H1 (cell line): ENCODE results near the gene MAPKAP1. TPM values are rescaled to one million over a fixed set of nuclear protein-coding genes. Genes with fewer than 3 reads are reported as not detected.

Experiments
- CTCF ChIA-PET: fragments of 300-600 bp; sonication (Branson Sonifier 250); formaldehyde crosslinking; loops from one replicate; lab custom pipeline; 2021; ENCODE audit not compliant: partially characterized antibody; lab: Charles Lee
- POLR2A ChIA-PET: fragments of 300-600 bp; sonication (Branson Sonifier 250); formaldehyde crosslinking; loops from one replicate; lab custom pipeline; 2021; ENCODE audit warnings: inconsistent platforms; ENCODE audit not compliant: partially characterized antibody; lab: Charles Lee
- DNase-seq, 2 experiments: peaks; one replicate each; pipeline versions ENCODE4 v3.0.0 to v3.0.0-alpha.2; 2010 to 2022; ENCODE audit warnings: low spot score in 2 of 2, low read depth in 1 of 2, mixed read lengths in 1 of 2
- FAIRE-seq: peaks from 2 replicates; lab custom pipeline; 2011; peaks lifted over from hg19 to GRCh38; lab: Jason Lieb, UNC
- H2AFZ ChIP-seq: 2 replicates; pipeline ENCODE4 v1.8.1; 2012; ENCODE audit warnings: low read length, inconsistent platforms
- H2AK5ac ChIP-seq: 2 replicates; pipeline ENCODE4 v1.6.1; 2013; ENCODE audit warnings: low read depth, low read length
- H2BK120ac ChIP-seq: replicated peaks from 2 replicates; pipeline ENCODE3; 2013; ENCODE audit warnings: low read depth, low read length, inconsistent platforms
- H2BK12ac ChIP-seq: 2 replicates; pipeline ENCODE4 v1.6.1; 2013; ENCODE audit warnings: low read depth, low read length
- H2BK15ac ChIP-seq: 2 replicates; pipeline ENCODE4 v1.6.1; 2013; ENCODE audit warnings: low read length
- H2BK20ac ChIP-seq: 2 replicates; pipeline ENCODE4 v1.6.1; 2013; ENCODE audit warnings: low read length
- H2BK5ac ChIP-seq: 2 replicates; pipeline ENCODE4 v1.6.1; 2013; ENCODE audit warnings: low read depth, low read length
- H3K14ac ChIP-seq: 2 replicates; pipeline ENCODE4 v1.6.1; 2013; ENCODE audit warnings: inconsistent platforms; ENCODE audit not compliant: insufficient read length
- H3K18ac ChIP-seq: 2 replicates; pipeline ENCODE4 v1.6.1; 2013; ENCODE audit warnings: low read length; ENCODE audit errors: extremely low read depth
- H3K23ac ChIP-seq: 2 replicates; pipeline ENCODE4 v1.6.1; 2013; ENCODE audit warnings: inconsistent platforms; ENCODE audit not compliant: insufficient read length
- H3K23me2 ChIP-seq: 2 replicates; pipeline ENCODE4 v1.6.1; 2013; ENCODE audit warnings: low read depth, low read length
- H3K27ac ChIP-seq: 2 replicates; pipeline ENCODE4 v1.6.1; 2011; ENCODE audit warnings: low read depth, low read length, inconsistent platforms
- H3K27me3 ChIP-seq, 4 experiments: replicated peaks in 1 of 4; 1 replicate in 1 of 4; 2 replicates in 3 of 4; pipeline versions ENCODE4 v1.6.1 to v1.8.1; 2011 to 2013; ENCODE audit warnings: low read length in 3 of 4, mild to moderate bottlenecking in 3 of 4, inconsistent platforms in 2 of 4, mixed read lengths in 2 of 4, moderate library complexity in 1 of 4; ENCODE audit not compliant: control insufficient read depth in 3 of 4, insufficient read depth in 3 of 4; ENCODE audit errors: extremely low read depth in 1 of 4
- H3K36me3 ChIP-seq, 4 experiments: 2 replicates each; pipeline versions ENCODE4 v1.6.1 to v1.8.1; 2011 to 2013; ENCODE audit warnings: mild to moderate bottlenecking in 4 of 4, low read length in 3 of 4, moderate library complexity in 2 of 4, control low read depth in 1 of 4, inconsistent platforms in 1 of 4; ENCODE audit not compliant: insufficient read depth in 4 of 4, control insufficient read depth in 2 of 4
- H3K4ac ChIP-seq: replicated peaks from 2 replicates; pipeline ENCODE3; 2013; ENCODE audit warnings: low read length, low read depth, mixed read lengths, inconsistent platforms; ENCODE audit not compliant: insufficient read length
- H3K4me1 ChIP-seq, 4 experiments: replicated peaks in 1 of 4; 1 replicate in 1 of 4; 2 replicates in 3 of 4; pipeline versions ENCODE4 v1.6.1 to v1.8.1; 2011 to 2013; ENCODE audit warnings: low read length in 3 of 4, inconsistent platforms in 2 of 4, mixed read lengths in 1 of 4; ENCODE audit not compliant: insufficient read depth in 4 of 4, control insufficient read depth in 3 of 4
- H3K4me2 ChIP-seq, 2 experiments: 2 replicates each; pipeline versions ENCODE4 v1.6.1 to v1.8.1; 2011 to 2013; ENCODE audit warnings: low read depth in 2 of 2, low read length in 2 of 2, control low read depth in 1 of 2, inconsistent platforms in 1 of 2, mild to moderate bottlenecking in 1 of 2; ENCODE audit not compliant: insufficient read depth in 1 of 2
- H3K4me3 ChIP-seq, 4 experiments: fragments of 200-600, 300-600 bp in 1 of 4; sonication (generic), shearing (Covaris generic), sonication (Bioruptor Twin) in 1 of 4; 2 replicates each; pipeline versions ENCODE4 v1.5.1 to v1.8.1; 2011 to 2016; ENCODE audit warnings: low read length in 4 of 4, low read depth in 3 of 4, control low read depth in 2 of 4, inconsistent platforms in 2 of 4, mild to moderate bottlenecking in 2 of 4, mixed read lengths in 1 of 4, moderate library complexity in 1 of 4; ENCODE audit not compliant: insufficient read depth in 2 of 4; ENCODE audit errors: extremely low read depth in 1 of 4
- H3K56ac ChIP-seq: replicated peaks from 2 replicates; pipeline ENCODE3; 2013; ENCODE audit warnings: low read depth, mild to moderate bottlenecking, mixed read lengths, low read length, inconsistent platforms; ENCODE audit not compliant: insufficient read length
- H3K79me1 ChIP-seq: 2 replicates; pipeline ENCODE4 v1.6.1; 2013; ENCODE audit warnings: low read depth, low read length, control low read depth
- H3K79me2 ChIP-seq, 2 experiments: 2 replicates each; pipeline versions ENCODE4 v1.6.1 to v1.8.1; 2012 to 2013; ENCODE audit warnings: low read length in 2 of 2, mild to moderate bottlenecking in 2 of 2, inconsistent platforms in 1 of 2; ENCODE audit not compliant: insufficient read depth in 2 of 2, control insufficient read depth in 1 of 2
- H3K9ac ChIP-seq, 4 experiments: replicated peaks in 1 of 4; 1 replicate in 1 of 4; 2 replicates in 3 of 4; pipeline versions ENCODE4 v1.6.1 to v1.8.1; 2011 to 2013; ENCODE audit warnings: low read depth in 3 of 4, low read length in 3 of 4, control low read depth in 2 of 4, mild to moderate bottlenecking in 2 of 4, moderate library complexity in 2 of 4, inconsistent platforms in 1 of 4; ENCODE audit errors: extremely low read depth in 1 of 4
- H3K9me3 ChIP-seq, 2 experiments: 2 replicates each; pipeline versions ENCODE4 v1.6.1 to v1.8.1; 2012 to 2013; ENCODE audit warnings: mild to moderate bottlenecking in 2 of 2, moderate library complexity in 2 of 2, control low read depth in 1 of 2, inconsistent platforms in 1 of 2, low read depth in 1 of 2, low read length in 1 of 2, mixed read lengths in 1 of 2; ENCODE audit not compliant: insufficient read depth in 2 of 2
- H4K20me1 ChIP-seq, 2 experiments: replicated peaks in 1 of 2; 2 replicates each; pipeline versions ENCODE3 to v1.8.1; 2011 to 2013; ENCODE audit warnings: inconsistent platforms in 2 of 2, low read length in 2 of 2, mild to moderate bottlenecking in 1 of 2; ENCODE audit not compliant: insufficient read depth in 2 of 2, control insufficient read depth in 1 of 2
- H4K5ac ChIP-seq: 2 replicates; pipeline ENCODE4 v1.6.1; 2013; ENCODE audit warnings: low read length, low read depth, mixed read lengths, inconsistent platforms; ENCODE audit not compliant: insufficient read length
- H4K8ac ChIP-seq: 2 replicates; pipeline ENCODE4 v1.8.0; 2013; ENCODE audit warnings: mild to moderate bottlenecking, moderate library complexity, low read length, inconsistent platforms; ENCODE audit not compliant: insufficient read depth; ENCODE audit errors: extremely low read depth
- H4K91ac ChIP-seq: replicated peaks from 2 replicates; pipeline ENCODE3; 2013; ENCODE audit warnings: low read length, mixed read lengths, inconsistent platforms; ENCODE audit not compliant: insufficient read length
- CBX8 ChIP-seq: fragments of 300-800, 300-1000 bp; sonication (generic); IDR thresholded peaks from 2 replicates; pipeline ENCODE4 v1.7.1; 2016; ENCODE audit warnings: low read depth, low read length, borderline replicate concordance
- HDAC2 ChIP-seq, 2 experiments: fragments of 300-600 bp in 1 of 2; sonication (generic) in 1 of 2; IDR thresholded peaks; 2 replicates each; pipeline ENCODE4 v1.6.1; 2011 to 2012; ENCODE audit warnings: low read depth in 2 of 2, low read length in 2 of 2, mild to moderate bottlenecking in 2 of 2, moderate library complexity in 2 of 2, borderline replicate concordance in 1 of 2, inconsistent platforms in 1 of 2
- JUN ChIP-seq: IDR thresholded peaks from 2 replicates; pipeline ENCODE4 v1.6.1; 2011; ENCODE audit warnings: low read depth, mild to moderate bottlenecking, improper control_type of control experiment, low read length
- KDM4A ChIP-seq: IDR thresholded peaks from one replicate; pipeline ENCODE4 v1.7.1; 2012; ENCODE audit warnings: low read depth, mild to moderate bottlenecking, moderate library complexity, low read length, inconsistent platforms; ENCODE audit not compliant: severe bottlenecking
- KDM5A ChIP-seq: fragments of 200-600 bp; IDR thresholded peaks from 2 replicates; pipeline ENCODE4 v1.7.1; 2012; ENCODE audit warnings: mild to moderate bottlenecking, low read length, inconsistent platforms, mixed read lengths
- NRF1 ChIP-seq: IDR thresholded peaks from 2 replicates; pipeline ENCODE4 v1.6.1; 2011; ENCODE audit warnings: mild to moderate bottlenecking, low read depth, low read length, improper control_type of control experiment
- RAD21 ChIP-seq, 2 experiments: IDR thresholded peaks in 1 of 2; conservative IDR thresholded peaks in 1 of 2; 2 replicates each; pipeline ENCODE4 v1.6.1; 2011; ENCODE audit warnings: low read depth in 2 of 2, low read length in 2 of 2, improper control_type of control experiment in 1 of 2, inconsistent platforms in 1 of 2, mild to moderate bottlenecking in 1 of 2, moderate library complexity in 1 of 2
- RBBP5 ChIP-seq: IDR thresholded peaks from 2 replicates; pipeline ENCODE4 v1.7.1; 2012; ENCODE audit warnings: low read depth, mild to moderate bottlenecking, inconsistent platforms, low read length, moderate library complexity, borderline replicate concordance
- RFX5 ChIP-seq: IDR thresholded peaks from 2 replicates; pipeline ENCODE4 v1.6.1; 2011; ENCODE audit warnings: low read depth, low read length, improper control_type of control experiment, borderline replicate concordance
- SIN3A ChIP-seq, 2 experiments: IDR thresholded peaks in 1 of 2; conservative IDR thresholded peaks in 1 of 2; 2 replicates each; pipeline ENCODE4 v1.6.1; 2011 to 2012; ENCODE audit warnings: low read length in 2 of 2, improper control_type of control experiment in 1 of 2, low read depth in 1 of 2, mild to moderate bottlenecking in 1 of 2
- SP4 ChIP-seq: IDR thresholded peaks from 2 replicates; pipeline ENCODE4 v1.6.1; 2012; ENCODE audit warnings: low read length, inconsistent platforms
- WGBS, 2 experiments: shearing (Covaris generic) in 1 of 2; methylation state at CpG; one replicate each; pipeline versions ENCODE4 v1.1.6 to v1.1.7; 2013 to 2015; ENCODE audit warnings: low lambda C conversion rate in 2 of 2, mixed read lengths in 2 of 2, inconsistent platforms in 1 of 2, low coverage in 1 of 2, missing lambda C conversion rate in 1 of 2; ENCODE audit not compliant: insufficient replicate concordance in 2 of 2, insufficient coverage in 1 of 2, insufficient read length in 1 of 2; ENCODE audit errors: extremely low coverage in 1 of 2, missing lambda C conversion rate in 1 of 2; 5-methylcytosine and 5-hydroxymethylcytosine counted together
- polyA plus RNA-seq, 7 experiments: library from polyadenylated mRNA; depleted of rRNA in 3 of 7; stranded (reverse) in 5 of 7; unstranded in 2 of 7; fragments of >200 nt in 5 of 7; fragments of 200-250 nt in 2 of 7; gene quantifications; 1 replicate in 5 of 7; 2 replicates in 1 of 7; 4 replicates in 1 of 7; pipeline versions ENCODE4 v1.2.1 to v1.2.3, GENCODE V29; 2011 to 2013; ENCODE audit warnings: missing spikeins in 2 of 7, mixed read lengths in 2 of 7
- total RNA-seq: library from RNA; stranded (reverse); fragmentation: NEBNext Ultra II Directional; extraction: Animal tissue kit (Norgen Biotek cat#: 25700); gene quantifications from 2 replicates; pipeline ENCODE4 v1.2.1, GENCODE V29; 2021
- TF ChIP-seq, protein P1 (sequence below): IDR thresholded peaks from 2 replicates; pipeline ENCODE4 v1.6.1; 2012; ENCODE audit warnings: inconsistent platforms

The MAPKAP1 gene
- total and polyA plus RNA-seq, 2 of the 8 experiments (the other 6 are each of a cell fraction or from before 2014, with no cell fraction given) = 79.2 to 140 TPM

DNA sequence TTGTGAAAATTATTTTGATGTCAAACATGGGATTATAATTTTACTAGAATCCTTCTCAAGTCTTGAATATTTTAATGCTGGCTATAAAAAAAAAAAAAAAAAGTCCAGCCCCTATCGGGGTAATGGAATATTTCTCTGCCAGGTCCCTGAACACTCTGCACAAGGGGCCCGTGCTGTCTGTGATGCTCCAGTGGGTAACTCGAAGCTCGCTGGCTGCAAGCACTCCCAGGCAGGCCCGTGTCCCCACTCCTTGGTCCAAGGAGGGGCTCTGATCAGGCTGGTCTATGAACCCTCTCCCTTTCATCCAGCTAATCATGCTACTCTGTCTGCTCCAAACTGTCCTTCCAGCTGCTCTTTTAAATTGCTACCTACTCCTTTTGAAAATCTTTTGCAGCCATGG is 264.6 kb downstream of the MAPKAP1 start:
- H3K9me3 ChIP-seq = no peaks in the 10 kb centered on the region
- CTCF ChIA-PET = interaction anchor here (0.6 to 1.5 kb wide), 2 partner anchors 11 to 13 kb away, joined by 3 to 4 read pairs; no protein-coding TSS in a partner anchor
- no peak overlapping the region for H2AK5ac ChIP-seq
- no peak overlapping the region for H2BK20ac ChIP-seq
- no peak overlapping the region for H4K5ac ChIP-seq
- H4K8ac ChIP-seq = no peak overlapping the region
- no peaks in the 10 kb centered on the region for H3K79me2 ChIP-seq
- FAIRE-seq = no peak
- H4K20me1 ChIP-seq = peaks cover 0 to 3% of the 10 kb centered on the region in 2 experiments
- H2BK120ac ChIP-seq = no peak overlapping the region
- H2BK5ac ChIP-seq = no peak overlapping the region
- H3K4me2 ChIP-seq = no peak overlapping the region
- H2AFZ ChIP-seq = no peak overlapping the region
- H3K79me1 ChIP-seq = no peaks in the 10 kb centered on the region
- DNase-seq = no peak
- no peak overlapping the region for H2BK15ac ChIP-seq
- no peak overlapping the region for H4K91ac ChIP-seq
- no peak overlapping the region for H2BK12ac ChIP-seq
- no peak overlapping the region for H3K18ac ChIP-seq
- H3K23me2 ChIP-seq = no peaks in the 10 kb centered on the region
- no peaks in the 10 kb centered on the region for H3K4me1 ChIP-seq
- H3K27me3 ChIP-seq = no peaks in the 10 kb centered on the region
- no peak overlapping the region for H3K4me3 ChIP-seq
- H3K23ac ChIP-seq = no peak overlapping the region
- no peak overlapping the region for H3K9ac ChIP-seq
- WGBS, 2 experiments = 92% methylated on average over 5 of the region's 5 CpGs; no CpG with 5 or more reads in 1 of the 2 experiments
- no peak overlapping the region for H3K14ac ChIP-seq
- no peak overlapping the region for H3K4ac ChIP-seq
- POLR2A ChIA-PET = interaction anchor here (0.6 kb wide), 1 partner anchor 1925 kb away, joined by 3 read pairs; no protein-coding TSS in a partner anchor
- H3K56ac ChIP-seq = no peak overlapping the region
- no peaks in the 10 kb centered on the region for H3K36me3 ChIP-seq
- H3K27ac ChIP-seq = no peak overlapping the region
- no peak for TF ChIP-seq HDAC2 (IDR thresholded peaks at IDR 0.05; ENCODE audit: borderline replicate concordance in 1 of 2, low read depth in 2 of 2, low read length in 2 of 2)
- TF ChIP-seq RAD21 (IDR thresholded peaks at IDR 0.05 in 1 of 2, conservative IDR thresholded peaks at IDR 0.05 in 1 of 2; ENCODE audit: low read depth in 2 of 2, low read length in 2 of 2) = no peak
- TF ChIP-seq RFX5 = no peak
- no peak for TF ChIP-seq KDM4A
- TF ChIP-seq RBBP5 = no peak
- TF ChIP-seq SP4 = no peak
- TF ChIP-seq CBX8 = no peak
- TF ChIP-seq KDM5A = no peak
- no peak for TF ChIP-seq SIN3A (conservative IDR thresholded peaks at IDR 0.05 in 1 of 2, IDR thresholded peaks at IDR 0.05 in 1 of 2; ENCODE audit: low read depth in 1 of 2, low read length in 2 of 2)
- TF ChIP-seq NRF1 = no peak
- TF ChIP-seq, protein P1, sequence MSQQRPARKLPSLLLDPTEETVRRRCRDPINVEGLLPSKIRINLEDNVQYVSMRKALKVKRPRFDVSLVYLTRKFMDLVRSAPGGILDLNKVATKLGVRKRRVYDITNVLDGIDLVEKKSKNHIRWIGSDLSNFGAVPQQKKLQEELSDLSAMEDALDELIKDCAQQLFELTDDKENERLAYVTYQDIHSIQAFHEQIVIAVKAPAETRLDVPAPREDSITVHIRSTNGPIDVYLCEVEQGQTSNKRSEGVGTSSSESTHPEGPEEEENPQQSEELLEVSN = no peak
- no peak for TF ChIP-seq JUN
